ENCODE measurements around the gene EIF4B. TPM values are rescaled to one million over a fixed set of nuclear protein-coding genes. Genes with fewer than 3 reads are reported as not detected.

EIF4B gene
- total and polyA plus RNA-seq, 9 of the 15 experiments (the other 6 are each of a cell fraction or from before 2014, with no cell fraction given), result 138 to 669 (median 552) TPM

- TF ChIP-seq SUPT5H (IDR thresholded peaks at IDR 0.05), result no peak
- no peak for TF ChIP-seq PCBP2 (IDR thresholded peaks at IDR 0.05; ENCODE audit: low read depth, low read length, poor library complexity, severe bottlenecking)
- TF ChIP-seq MYNN (IDR thresholded peaks at IDR 0.05), result peak; percentile 63; the same call in 1 of the 2 replicates
- no peak for TF ChIP-seq MYNN (CRISPR knock-in tag; IDR thresholded peaks at IDR 0.05)
- peak in 1 of 2 experiments; percentile 75; a peak in 2 of 4 replicates for TF ChIP-seq MAZ (CRISPR knock-in tag; conservative IDR thresholded peaks at IDR 0.05 in 1 of 2, IDR thresholded peaks at IDR 0.05 in 1 of 2)
- peak; percentile 35; the same call in 1 of the 2 replicates for TF ChIP-seq EP400 (IDR thresholded peaks at IDR 0.05)
- TF ChIP-seq EP300 (IDR thresholded peaks at IDR 0.05; ENCODE audit: low read length), result peak; percentile 36; the same call in 1 of the 2 replicates
- TF ChIP-seq CHAMP1 (IDR thresholded peaks at IDR 0.05), result 0 out of 2 replicates have a peak, but pooled peaks have one; percentile 56
- TF ChIP-seq OTX1 (CRISPR knock-in tag; IDR thresholded peaks at IDR 0.05), result no peak
- peak; percentile 48; the same call in 1 of the 2 replicates for TF ChIP-seq TEAD4 (IDR thresholded peaks at IDR 0.05; ENCODE audit: low read length)
- no peak for TF ChIP-seq TEAD4 (CRISPR knock-in tag; IDR thresholded peaks at IDR 0.05; ENCODE audit: borderline replicate concordance)
- TF ChIP-seq CTCFL (IDR thresholded peaks at IDR 0.05; ENCODE audit: borderline replicate concordance, insufficient read depth, low read depth, low read length, poor library complexity, severe bottlenecking), result peak; percentile 72
- TF ChIP-seq XRCC5 (IDR thresholded peaks at IDR 0.05; ENCODE audit: low read depth, low read length), result peak; percentile 89; the same call in 1 of the 2 replicates
- TF ChIP-seq CCAR2 (IDR thresholded peaks at IDR 0.05; ENCODE audit: low read depth, low read length), result no peak
- TF ChIP-seq RERE (CRISPR knock-in tag; IDR thresholded peaks at IDR 0.05; ENCODE audit: borderline replicate concordance), result no peak
- TF ChIP-seq DACH1 (IDR thresholded peaks at IDR 0.05; ENCODE audit: partially characterized antibody), result peak; percentile 46
- TF ChIP-seq ETV1 (tag; conservative IDR thresholded peaks at IDR 0.05; ENCODE audit: low read depth), result peak; percentile 59
These were observed 25.4 kb upstream of the EIF4B start (continued) for GRCh38 chr12:52980650-52981423.
